ENCODE measurements around the gene GALNT5.
A peak's percentile ranks its signal among the peaks of the same experiment; 100 is the strongest.
"Not testable (repeated sequence)": the region's sequence is repeated elsewhere in the genome, so short reads cannot be mapped to it uniquely, and the experiment has no call there.

The GALNT5 gene

DNA sequence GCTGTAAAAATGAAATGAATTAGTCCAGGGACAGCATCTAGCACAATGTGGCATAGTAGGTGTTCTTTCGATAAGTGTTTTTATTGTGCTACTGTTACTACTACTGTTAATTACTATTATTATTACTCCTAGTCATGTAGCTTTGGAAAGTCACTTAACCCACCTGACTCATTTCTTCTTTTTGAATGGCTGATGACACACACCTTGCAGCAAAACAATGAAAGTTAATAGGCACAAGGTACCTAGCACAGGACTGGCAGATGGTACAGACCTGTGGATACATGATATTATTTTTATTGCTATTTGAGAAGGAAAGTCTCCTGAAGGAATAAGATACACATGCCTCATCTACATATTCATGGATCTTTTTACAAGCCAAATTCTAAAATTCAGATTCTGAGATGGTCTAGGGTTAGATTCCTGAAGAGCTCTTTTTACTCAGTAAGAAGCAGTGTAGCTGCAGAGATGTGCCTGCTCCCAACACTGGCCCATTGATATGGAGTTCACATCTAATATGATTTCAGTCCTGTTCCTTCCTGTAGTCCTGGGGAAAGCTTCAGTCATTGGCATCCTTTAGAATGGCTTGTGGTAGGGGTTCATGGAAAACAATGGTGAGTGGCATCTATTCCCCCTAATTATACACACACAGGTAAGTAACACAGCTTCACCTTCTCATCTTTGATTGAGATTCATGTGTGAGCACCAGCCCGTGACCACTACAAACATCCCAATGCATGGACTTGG, 76.0 kb downstream of the GALNT5 start:
- DNase-seq: peak in 1 of 2 donors; percentile 18

DNA sequence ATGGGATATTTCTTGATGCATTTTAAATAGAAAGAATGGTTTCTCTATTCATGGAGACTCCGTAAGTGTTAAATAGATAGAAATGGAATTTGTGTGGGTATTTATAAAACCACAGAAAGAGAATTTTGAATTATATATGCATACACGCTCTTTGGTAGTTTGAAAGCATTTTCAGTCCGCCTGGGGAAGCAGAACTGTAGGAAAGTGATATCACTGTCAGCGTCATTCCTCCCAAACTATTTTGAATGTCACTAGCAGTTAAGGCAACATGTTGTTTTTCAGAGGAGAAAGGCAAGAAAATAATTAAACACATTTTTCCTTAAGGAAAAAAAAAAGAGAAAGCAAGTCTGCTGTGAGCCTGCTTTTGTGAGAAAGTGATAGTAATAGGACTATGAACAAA, 76.8 kb downstream of the GALNT5 start:
- DNase-seq: no peak

DNA sequence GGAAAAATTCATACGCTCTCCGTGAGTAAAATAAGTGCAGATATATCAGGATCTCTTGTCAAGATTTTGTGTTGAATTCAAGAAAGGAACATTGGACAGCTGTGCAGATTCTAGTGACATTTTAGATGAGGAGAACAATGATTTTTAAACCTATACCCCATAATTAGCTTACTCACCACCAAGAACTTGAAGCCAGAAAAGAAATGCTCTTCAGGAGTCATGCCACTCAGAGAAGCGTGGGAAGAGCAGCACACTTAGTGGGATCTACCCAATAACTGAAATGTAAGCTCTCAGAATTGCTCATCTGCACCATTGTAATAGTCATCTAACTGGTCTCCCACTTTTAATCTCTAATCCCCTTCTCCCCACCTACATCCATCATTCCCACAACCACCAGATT, 77.3 kb downstream of the GALNT5 start:
- DNase-seq: peak in 1 of 2 donors; percentile 22

DNA sequence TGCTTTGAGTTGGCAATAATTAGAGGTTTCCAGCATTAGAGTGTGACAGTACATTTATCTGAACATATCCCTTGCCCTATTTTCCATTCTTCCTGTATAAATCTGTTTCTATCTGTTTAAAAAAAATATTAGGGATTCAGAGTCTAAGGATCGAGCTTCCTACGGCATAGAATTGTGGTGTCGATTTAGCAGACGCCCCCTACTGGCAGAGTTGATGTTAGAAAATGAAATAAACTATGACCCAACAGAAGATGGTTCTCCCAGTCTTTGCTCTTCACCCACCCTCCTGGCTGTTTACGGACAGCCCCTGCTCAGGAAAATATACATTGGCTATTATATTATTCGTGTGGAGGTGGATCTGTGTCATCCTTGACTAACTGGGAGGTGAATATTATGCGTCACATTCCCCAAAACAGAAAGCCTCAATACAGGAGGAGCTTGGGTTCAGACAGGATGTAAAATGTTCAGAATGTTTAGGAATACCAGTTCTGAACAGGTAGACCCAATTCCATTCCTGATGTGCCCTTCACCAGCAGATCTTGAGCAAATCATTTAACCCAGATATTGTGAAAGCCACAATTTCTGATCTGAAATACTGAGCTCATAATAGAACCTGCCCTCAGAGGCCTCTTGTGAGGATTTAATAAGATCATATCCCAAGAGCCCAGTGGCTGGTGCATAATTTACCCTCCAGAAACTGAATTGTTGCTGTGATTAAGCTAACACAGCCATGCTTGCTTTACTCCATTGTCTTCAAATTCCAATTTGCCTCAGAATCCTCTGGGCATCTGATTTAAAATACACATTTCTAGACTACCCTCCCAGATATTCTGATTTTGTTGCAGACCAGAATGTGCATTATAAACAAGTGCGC, 78.9 kb downstream of the GALNT5 start:
- DNase-seq: peak; percentile 46 to 62

DNA sequence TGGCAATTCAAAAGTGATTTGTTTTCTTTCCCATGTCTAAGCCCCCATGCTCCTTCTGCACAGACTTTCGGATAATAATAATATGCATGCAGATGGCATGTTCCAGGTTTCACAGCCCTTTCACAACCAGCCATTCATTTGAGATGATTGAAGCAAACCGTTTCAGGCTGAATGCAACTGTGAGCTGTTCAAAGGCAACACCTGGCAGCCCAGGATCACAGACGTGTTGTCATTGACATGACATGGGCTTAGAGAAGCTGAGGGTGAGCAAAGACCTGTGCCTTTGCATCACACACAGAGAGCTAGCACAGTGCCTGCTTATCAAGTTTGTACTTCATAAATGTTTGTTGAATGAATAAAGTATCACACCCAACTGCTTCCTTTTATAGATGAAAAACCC, 80.5 kb downstream of the GALNT5 start:
- no peak for DNase-seq

DNA sequence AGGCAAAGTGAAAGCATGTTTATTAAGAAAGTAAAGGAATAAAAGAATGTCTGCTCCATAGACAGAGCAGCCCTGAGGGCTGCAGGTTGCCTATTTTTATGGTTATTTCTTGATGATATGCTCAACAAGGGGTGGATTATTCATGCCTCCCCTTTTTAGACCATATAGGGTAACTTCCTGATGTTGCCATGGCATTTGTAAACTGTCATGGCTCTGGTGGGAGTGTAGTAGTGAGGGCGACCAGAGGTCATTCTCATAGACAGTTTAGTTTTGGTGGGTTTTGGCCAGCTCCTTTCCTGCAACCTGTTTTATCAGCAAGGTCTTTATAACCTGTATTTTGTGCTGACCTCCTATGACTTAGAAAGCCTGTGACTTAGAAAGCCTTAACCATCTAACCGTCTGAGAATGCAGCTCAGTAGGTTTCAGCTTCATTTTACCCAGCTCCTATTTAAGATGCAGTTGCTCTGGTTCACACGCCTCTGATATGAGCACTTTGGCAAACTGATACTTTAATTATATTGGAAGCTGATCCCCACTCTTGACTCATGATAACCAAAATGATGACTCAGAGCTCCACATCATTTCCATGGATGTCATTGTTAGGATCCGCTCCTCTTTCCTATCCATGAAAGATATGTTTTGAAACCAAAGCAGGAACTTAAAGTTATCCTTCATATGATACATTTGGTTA, 82.6 kb downstream of the GALNT5 start:
- no peak for DNase-seq

DNA sequence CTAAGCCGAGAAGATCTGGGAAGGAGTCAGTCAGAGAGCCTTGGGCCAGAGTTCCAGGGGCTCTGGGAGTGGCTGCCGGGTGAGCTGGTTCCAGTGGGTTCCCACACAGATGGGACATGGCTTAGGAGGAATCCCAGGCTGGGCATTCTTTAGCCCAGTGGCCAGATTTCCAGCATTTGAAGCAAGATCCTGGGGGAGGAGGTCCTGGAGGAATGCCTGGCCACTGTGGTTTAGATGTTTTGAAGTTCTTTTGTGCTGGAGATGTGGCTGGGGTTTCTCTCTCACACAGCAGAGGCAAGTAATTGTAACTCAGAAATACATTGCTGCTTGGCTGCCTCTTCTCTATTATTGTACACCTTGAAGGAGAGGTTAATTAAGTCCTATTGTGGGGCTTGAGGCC, 83.9 kb downstream of the GALNT5 start:
- DNase-seq: not testable (repeated sequence)

DNA sequence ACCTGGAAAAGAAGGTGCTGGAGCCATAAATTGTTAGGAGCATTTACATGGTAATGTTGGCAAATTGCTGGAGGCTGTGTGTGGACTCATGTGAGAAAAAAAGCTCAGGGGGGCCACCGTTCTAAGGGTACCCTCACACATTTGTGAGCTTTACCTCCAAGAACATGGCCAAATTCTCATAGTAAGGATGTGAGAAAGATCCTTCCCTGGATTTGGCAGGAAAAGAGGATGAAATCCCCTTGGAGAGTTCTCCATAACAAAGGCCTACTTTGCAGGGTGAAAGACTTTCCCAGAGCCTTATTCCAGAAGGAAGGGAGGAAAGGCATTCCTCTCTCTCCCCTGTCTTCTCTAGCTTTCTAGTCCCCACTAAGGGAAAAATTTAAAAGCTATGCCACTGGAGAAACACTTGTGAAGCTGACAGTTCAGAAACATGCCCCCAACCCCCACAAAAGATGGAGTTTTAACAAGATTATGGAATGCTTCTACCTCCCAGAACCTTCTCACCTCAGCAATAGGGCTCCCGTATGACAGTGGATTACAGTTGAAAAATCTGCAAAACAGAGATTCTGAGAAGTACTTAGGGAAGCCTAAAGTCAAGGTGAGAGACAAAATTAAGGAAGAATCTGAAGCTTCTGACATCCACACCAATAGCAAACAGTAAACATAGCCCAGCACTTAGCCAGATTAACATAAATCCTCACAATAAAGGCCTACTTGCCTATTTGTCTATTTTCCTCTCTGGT, 88.3 kb downstream of the GALNT5 start:
- no peak for DNase-seq

DNA sequence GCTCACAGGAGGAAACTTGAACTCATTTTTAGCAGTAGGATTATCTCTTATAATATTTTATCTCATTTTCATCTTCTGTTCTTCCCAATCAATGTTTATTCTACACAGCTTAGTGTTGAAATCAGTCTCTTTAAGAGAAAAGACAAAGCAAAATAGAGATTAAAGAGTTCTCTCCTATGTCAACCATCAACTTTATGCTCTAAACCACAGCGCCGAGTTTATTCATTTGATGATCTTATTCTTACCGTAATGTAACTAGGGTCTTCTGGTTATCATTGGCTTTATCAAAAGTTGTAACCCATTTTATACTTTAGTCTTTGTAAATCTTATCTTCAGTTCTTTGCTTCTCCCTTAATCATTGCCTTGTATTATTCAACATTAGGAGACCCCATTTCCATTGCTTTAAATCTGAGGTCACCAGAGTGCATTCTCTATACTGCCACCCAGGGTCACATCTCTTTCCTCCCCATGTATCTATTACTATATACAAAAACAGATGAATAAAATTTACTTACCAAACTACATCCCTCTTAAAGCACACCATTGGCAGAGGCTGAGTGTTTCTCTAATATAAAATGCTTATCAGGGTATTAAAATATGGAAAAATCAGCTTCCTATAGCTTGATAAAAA, 90.9 kb downstream of the GALNT5 start:
- no peak for DNase-seq

DNA sequence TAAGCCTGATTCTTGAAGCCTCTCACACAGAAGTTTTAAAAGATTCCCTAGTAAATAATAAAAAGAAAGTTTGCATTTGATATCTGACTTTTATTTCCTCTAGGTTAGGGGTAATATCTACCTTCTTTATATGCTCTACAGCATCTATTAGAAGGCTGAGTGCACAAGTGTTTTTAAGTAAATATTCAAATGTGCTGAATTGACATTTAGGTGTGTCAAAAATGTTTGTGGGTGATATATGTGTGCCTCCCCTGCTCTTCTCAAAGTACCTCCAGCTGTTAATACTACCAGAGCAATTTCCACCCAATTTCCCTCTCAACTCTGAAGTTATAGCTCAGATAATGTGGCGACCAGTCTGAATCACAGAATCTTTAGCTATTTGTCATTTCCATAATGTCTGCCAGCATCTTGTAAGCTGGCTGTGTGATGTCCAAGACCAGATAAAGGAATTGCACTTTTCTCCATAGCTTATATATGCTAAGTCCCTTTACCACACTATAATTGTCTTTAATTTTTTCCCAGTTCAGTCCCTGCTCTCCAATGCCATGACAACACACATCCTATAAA, 92.5 kb downstream of the GALNT5 start:
- DNase-seq: no peak

DNA sequence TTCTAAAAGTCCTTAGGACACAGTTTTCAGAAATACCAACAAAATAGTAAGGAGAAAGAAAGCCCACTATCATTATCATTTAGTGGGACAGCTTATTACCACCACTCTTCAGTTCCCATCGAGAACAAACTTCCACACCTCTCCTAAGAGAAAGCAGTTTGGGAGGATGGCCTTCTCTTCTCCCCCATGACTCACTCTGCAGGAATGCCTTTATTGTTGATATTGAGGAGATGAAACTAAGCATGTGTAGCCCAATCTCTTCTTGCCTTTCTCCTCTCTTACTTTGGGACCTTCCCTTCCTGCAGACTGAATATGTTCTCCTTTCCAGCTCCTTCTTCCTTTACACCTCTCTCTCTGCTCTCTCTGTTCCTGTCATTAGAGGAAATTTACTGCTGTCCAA, 98.1 kb downstream of the GALNT5 start:
- DNase-seq: no peak

DNA sequence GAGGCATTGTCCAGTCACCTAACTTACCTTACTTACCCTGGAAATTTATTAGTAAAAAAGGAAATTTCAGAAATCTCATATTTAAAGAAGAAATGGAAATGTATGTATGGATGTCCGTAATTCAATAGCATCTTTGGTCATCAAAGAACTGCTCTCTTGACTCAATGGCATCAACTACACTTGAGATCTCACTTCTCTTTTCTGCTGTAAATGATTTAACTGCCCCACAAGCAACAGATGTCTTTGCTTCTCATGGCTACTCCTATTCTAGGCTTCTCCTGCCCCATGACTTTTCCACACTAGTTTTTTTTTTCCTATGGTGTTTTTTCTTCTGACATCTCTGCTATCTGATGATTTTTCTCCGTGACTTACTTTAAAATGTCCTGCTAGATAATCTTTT, 102.1 kb downstream of the GALNT5 start:
- no peak for DNase-seq

DNA sequence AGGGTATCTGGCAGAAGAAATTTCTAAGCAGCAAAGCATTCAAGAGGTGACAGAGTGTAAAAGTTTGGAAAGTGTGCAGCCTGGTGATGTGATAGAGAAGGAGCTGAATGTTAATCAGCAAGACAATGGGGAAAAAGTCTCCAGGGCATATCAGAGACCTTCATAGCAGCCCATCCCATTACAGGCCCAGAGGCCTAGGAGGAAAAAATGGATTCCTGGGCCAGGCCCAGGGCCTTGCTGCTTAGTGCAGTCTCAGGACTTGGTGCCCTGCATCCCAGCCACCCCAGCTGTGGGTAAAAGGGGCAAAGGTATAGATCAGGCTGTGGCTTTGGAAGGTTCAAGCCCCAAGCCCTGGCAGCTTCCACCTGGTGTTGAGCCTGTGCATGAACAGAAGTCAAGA, 104.0 kb downstream of the GALNT5 start:
- DNase-seq: no peak

DNA sequence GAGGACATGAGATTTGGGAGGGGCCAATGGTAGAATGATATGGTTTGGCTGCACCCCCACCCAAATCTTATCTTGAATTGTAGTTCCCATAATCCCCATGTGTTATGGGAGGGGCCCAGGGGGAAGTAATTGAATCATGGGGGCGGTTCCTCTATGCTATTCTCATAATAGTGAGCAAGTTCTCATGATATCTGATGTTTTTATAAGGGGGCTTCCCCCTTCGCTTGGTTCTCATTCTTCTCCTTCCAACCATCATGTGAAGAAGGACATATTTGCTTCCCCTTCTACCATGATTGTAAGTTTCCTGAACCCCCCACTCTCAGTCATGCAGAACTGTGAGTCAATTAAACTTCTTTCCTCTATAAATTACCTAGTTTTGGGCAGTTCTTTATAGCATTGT, 105.1 kb downstream of the GALNT5 start:
- DNase-seq: no peak

DNA sequence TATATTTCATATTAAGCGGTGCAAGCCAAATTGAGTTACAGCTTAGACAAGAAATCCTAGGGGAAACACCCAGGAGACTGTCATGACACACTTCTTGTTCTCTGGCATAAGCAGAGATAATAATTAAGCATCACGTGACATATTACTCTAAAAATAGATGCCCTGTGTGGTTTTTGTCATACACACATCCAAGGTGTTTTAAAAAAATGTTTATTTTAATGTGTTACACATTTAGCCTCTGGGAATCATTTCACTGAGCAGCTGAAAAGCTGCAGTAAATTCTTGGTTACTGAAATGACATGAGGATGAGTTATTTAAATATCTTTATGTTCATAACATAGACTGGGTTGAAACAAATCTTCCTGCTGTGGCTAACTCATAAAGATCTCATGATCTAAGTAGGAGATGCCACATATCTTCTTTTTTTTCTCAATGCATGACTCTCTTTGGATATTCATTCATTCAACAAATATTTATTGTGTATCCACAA, 106.2 kb downstream of the GALNT5 start:
- DNase-seq: no peak

Data from stimulated activated CD4-positive, alpha-beta T cell treated with anti-CD3 and anti-CD28 coated beads, Interleukin-2, amount 100 ng/mL, for 24 hours (primary cell).